ENCODE results near the gene SNTG2. TPM values are rescaled to one million over a fixed set of nuclear protein-coding genes. Genes with fewer than 3 reads are reported as not detected.

Gene SNTG2
- total and polyA plus RNA-seq, 9 donors, result 0.17 to 5.7 (median 1.3) TPM; not detected in 1

GRCh38 chr2:1028831-1029230 lies 78.2 kb downstream of the SNTG2 start:
- no peak overlapping the region for H3K27ac ChIP-seq
- no peaks in the 10 kb centered on the region for H3K4me1 ChIP-seq (ENCODE audit: insufficient read depth)
- no peak for TF ChIP-seq POLR2A (IDR thresholded peaks at IDR 0.05)
- DNase-seq, result no peak
- no peaks in the 10 kb centered on the region for H3K36me3 ChIP-seq
- H3K9me3 ChIP-seq, result no peaks in the 10 kb centered on the region
- no peaks in the 10 kb centered on the region for H3K27me3 ChIP-seq
- H3K4me3 ChIP-seq, result no peak overlapping the region
- 80% methylated on average over 8 of the region's 8 CpGs for WGBS, 3 donors
- intact Hi-C loops (cut with DNase I), result no loop called here

GRCh38 chr2:1032030-1032429 lies 81.4 kb downstream of the SNTG2 start:
- no peaks in the 10 kb centered on the region for H3K9me3 ChIP-seq
- no peak for DNase-seq
- H3K4me3 ChIP-seq, result no peak overlapping the region
- intact Hi-C loops (cut with DNase I), result no loop called here
- WGBS, 3 donors, result 90 to 93% (median 91%) methylated on average over 13 of the region's 13 CpGs
- H3K27me3 ChIP-seq, result no peaks in the 10 kb centered on the region
- TF ChIP-seq POLR2A (IDR thresholded peaks at IDR 0.05), result no peak
- TF ChIP-seq EP300 (IDR thresholded peaks at IDR 0.05), result no peak
- no peak for TF ChIP-seq CTCF (IDR thresholded peaks at IDR 0.05)
- no peaks in the 10 kb centered on the region for H3K36me3 ChIP-seq
- no peak overlapping the region for H3K27ac ChIP-seq
- no peaks in the 10 kb centered on the region for H3K4me1 ChIP-seq (ENCODE audit: insufficient read depth)

DNA sequence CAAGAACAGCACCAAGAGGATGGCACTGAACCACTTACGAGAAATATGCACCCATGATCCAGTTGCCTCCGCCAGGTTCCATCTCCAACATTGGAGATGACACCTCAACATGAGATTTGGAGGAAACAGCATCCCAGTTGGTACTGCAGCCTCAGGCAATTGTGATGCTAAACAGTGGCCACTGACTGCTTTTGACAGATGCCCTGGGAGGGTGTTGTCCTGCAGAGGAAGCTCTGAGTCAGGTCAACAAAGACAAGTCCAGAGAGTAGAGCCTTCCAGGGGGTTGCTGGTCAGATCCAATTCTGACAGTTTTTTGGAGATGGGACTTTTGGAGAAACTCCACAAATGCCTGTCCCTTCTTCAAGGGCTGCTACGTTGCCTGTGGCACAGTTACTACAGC lies 82.4 kb downstream of the SNTG2 start:
- TF ChIP-seq POLR2A (IDR thresholded peaks at IDR 0.05), result no peak
- no peak for TF ChIP-seq EP300 (IDR thresholded peaks at IDR 0.05)
- TF ChIP-seq CTCF (IDR thresholded peaks at IDR 0.05), result no peak
- Histone ChIP-seq H3K36me3 (no peaks in the 10 kb centered on the region), H3K4me3 (no peak overlapping the region), H3K27ac (no peak overlapping the region), H3K27me3 (no peaks in the 10 kb centered on the region), H3K4me1 (ENCODE audit: insufficient read depth) (no peaks in the 10 kb centered on the region), H3K9me3 (no peaks in the 10 kb centered on the region)
- DNase-seq, result no peak
- 88 to 94% (median 90%) methylated on average over 3 of the region's 3 CpGs for WGBS, 3 donors
- intact Hi-C loops (cut with DNase I), result no loop called here

DNA sequence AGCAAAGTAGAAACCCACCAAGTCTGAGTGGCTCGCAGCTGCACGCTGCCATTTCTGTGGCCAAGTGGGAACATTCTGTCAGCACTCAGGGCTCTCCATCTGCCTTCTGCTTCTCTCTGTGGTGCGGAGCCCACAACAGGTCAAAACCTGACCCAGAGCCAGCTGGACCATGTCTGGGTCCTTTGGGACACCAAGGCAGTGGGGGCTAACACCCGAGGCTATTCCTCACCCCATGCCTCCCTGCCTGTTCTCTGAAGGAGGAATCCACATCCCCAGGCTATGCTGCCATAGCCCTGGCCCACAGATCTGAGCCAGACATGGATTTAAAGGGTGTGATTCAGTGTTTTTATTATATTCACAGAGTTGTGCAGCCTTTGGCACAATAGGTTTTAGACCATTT lies 86.4 kb downstream of the SNTG2 start:
- no peak for TF ChIP-seq POLR2A (IDR thresholded peaks at IDR 0.05)
- no peak for TF ChIP-seq EP300 (IDR thresholded peaks at IDR 0.05)
- Histone ChIP-seq H3K36me3 (no peaks in the 10 kb centered on the region), H3K9me3 (no peaks in the 10 kb centered on the region), H3K27me3 (no peaks in the 10 kb centered on the region), H3K4me1 (ENCODE audit: insufficient read depth) (no peaks in the 10 kb centered on the region), H3K27ac (no peak overlapping the region), H3K4me3 (no peak overlapping the region)
- intact Hi-C loops (cut with DNase I), result no loop called here
- DNase-seq, result no peak
- WGBS, 3 donors, result 66 to 81% (median 76%) methylated on average over 4 of the region's 4 CpGs

DNA sequence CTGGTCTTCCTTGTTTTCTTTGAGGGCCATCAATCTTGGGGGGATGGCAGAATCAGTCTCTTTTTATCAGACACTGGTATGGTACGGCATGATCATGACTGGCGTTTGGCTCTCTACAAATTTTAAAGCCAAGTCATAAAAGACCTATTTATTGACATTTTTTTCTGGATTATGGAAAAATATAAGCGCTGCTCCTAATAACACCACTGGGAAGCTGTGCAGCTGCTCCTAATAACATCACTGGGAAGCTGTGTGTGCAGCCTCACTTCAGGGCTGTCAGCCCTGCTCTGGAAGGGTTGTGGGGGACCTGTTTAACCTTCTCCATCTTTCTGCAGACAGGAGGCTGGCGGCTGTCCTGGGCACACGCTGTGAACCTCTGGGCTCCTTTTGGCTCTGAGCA lies 88.9 kb downstream of the SNTG2 start:
- no peaks in the 10 kb centered on the region for H3K27me3 ChIP-seq
- no peaks in the 10 kb centered on the region for H3K9me3 ChIP-seq
- H3K4me3 ChIP-seq, result no peak overlapping the region
- 77 to 81% (median 79%) methylated on average over 5 of the region's 5 CpGs for WGBS, 3 donors
- H3K36me3 ChIP-seq, result no peaks in the 10 kb centered on the region
- no peak for DNase-seq
- H3K4me1 ChIP-seq (ENCODE audit: insufficient read depth), result no peaks in the 10 kb centered on the region
- intact Hi-C loops (cut with DNase I), result no loop called here
- TF ChIP-seq POLR2A (IDR thresholded peaks at IDR 0.05) (no peak), CTCF (IDR thresholded peaks at IDR 0.05) (no peak), EP300 (IDR thresholded peaks at IDR 0.05) (no peak)
- no peak overlapping the region for H3K27ac ChIP-seq
